H1 (cell line): ENCODE measurements around the gene TDRD5. TPM values are rescaled to one million over a fixed set of nuclear protein-coding genes. Genes with fewer than 3 reads are reported as not detected.

Source experiments
- ASH2L ChIP-seq: fragments of 200-600, 300-600 bp; sonication (generic); IDR thresholded peaks from one replicate; pipeline ENCODE4 v1.7.1; 2017; ENCODE audit warnings: low read length
- E2F6 ChIP-seq: IDR thresholded peaks from 2 replicates; pipeline ENCODE4 v1.6.1; 2012; ENCODE audit warnings: inconsistent platforms
- HDAC6 ChIP-seq: IDR thresholded peaks from one replicate; pipeline ENCODE4 v1.7.1; 2012; ENCODE audit warnings: low read depth, mild to moderate bottlenecking, inconsistent platforms, low read length, moderate library complexity
- MAX ChIP-seq: IDR thresholded peaks from 2 replicates; pipeline ENCODE4 v1.6.1; 2012; ENCODE audit warnings: inconsistent platforms
- polyA plus RNA-seq, 7 experiments: library from polyadenylated mRNA; depleted of rRNA in 3 of 7; stranded (reverse) in 5 of 7; unstranded in 2 of 7; fragments of >200 nt in 5 of 7; fragments of 200-250 nt in 2 of 7; gene quantifications; 1 replicate in 5 of 7; 2 replicates in 1 of 7; 4 replicates in 1 of 7; pipeline versions ENCODE4 v1.2.1 to v1.2.3, GENCODE V29; 2011 to 2013; ENCODE audit warnings: missing spikeins in 2 of 7, mixed read lengths in 2 of 7
- total RNA-seq: library from RNA; stranded (reverse); fragmentation: NEBNext Ultra II Directional; extraction: Animal tissue kit (Norgen Biotek cat#: 25700); gene quantifications from 2 replicates; pipeline ENCODE4 v1.2.1, GENCODE V29; 2021

The TDRD5 gene
- total and polyA plus RNA-seq, 2 of the 8 experiments (the other 6 are each of a cell fraction or from before 2014, with no cell fraction given), result 0.53 to 1.4 TPM

GRCh38 chr1:179599623-179600249, 8.1 kb downstream of the TDRD5 start (continued):
- no peak for TF ChIP-seq E2F6
- no peak for TF ChIP-seq ASH2L
- no peak for TF ChIP-seq HDAC6
- no peak for TF ChIP-seq MAX
